Skeletal muscle cell (primary cell): ENCODE measurements around the gene ABCC1.
"Not testable (repeated sequence)": the region's sequence is repeated elsewhere in the genome, so short reads cannot be mapped to it uniquely, and the experiment has no call there.

Source experiments
- DNase-seq: peaks from one replicate; pipeline ENCODE4 v3.0.0-alpha.2; 2010; ENCODE audit warnings: low read depth
- H3K4me3 ChIP-seq: 2 replicates; pipeline ENCODE4 v1.5.1; 2011; ENCODE audit warnings: low read depth, mild to moderate bottlenecking, control low read depth, low read length, moderate library complexity

The ABCC1 gene

GRCh38 chr16:15942931-15943690 lies 6.3 kb upstream of the ABCC1 start:
- DNase-seq, result no peak
- H3K4me3 ChIP-seq, result no peak overlapping the region

GRCh38 chr16:15946257-15947044 lies 3.0 kb upstream of the ABCC1 start:
- DNase-seq, result peak; percentile 66
- no peak overlapping the region for H3K4me3 ChIP-seq

- DNase-seq, result no peak
- no peak overlapping the region for H3K4me3 ChIP-seq
Measured at GRCh38 chr16:15947983-15948509, 1.4 kb upstream of the ABCC1 start.

- peak overlapping the region; percentile 58 for H3K4me3 ChIP-seq
- no peak for DNase-seq
Measured at GRCh38 chr16:15948532-15949209, 745 bp upstream of the ABCC1 start.

- DNase-seq, result no peak
Measured at GRCh38 chr16:15950161-15950854, 892 bp downstream of the ABCC1 start.

GRCh38 chr16:15950869-15951268 lies 1.5 kb downstream of the ABCC1 start:
- H3K4me3 ChIP-seq, result peak overlapping the region; percentile 63
- no peak for DNase-seq

More at GRCh38 chr16:15950161-15950854, 892 bp downstream of the ABCC1 start:
- H3K4me3 ChIP-seq, result peak overlapping the region; percentile 63

- no peak overlapping the region for H3K4me3 ChIP-seq
- DNase-seq, result no peak
Measured at GRCh38 chr16:15951852-15952251, 2.4 kb downstream of the ABCC1 start.

GRCh38 chr16:15952265-15952711 lies 2.9 kb downstream of the ABCC1 start:
- DNase-seq, result no peak
- no peak overlapping the region for H3K4me3 ChIP-seq

GRCh38 chr16:15953477-15953876 lies 4.1 kb downstream of the ABCC1 start:
- no peak overlapping the region for H3K4me3 ChIP-seq
- DNase-seq, result no peak

- no peak for DNase-seq
- H3K4me3 ChIP-seq, result no peak overlapping the region
Measured at GRCh38 chr16:15953929-15954813, 4.8 kb downstream of the ABCC1 start.

- DNase-seq, result no peak
- no peak overlapping the region for H3K4me3 ChIP-seq
Measured at GRCh38 chr16:15954814-15955151, 5.4 kb downstream of the ABCC1 start.

- no peak overlapping the region for H3K4me3 ChIP-seq
- DNase-seq, result no peak
Measured at GRCh38 chr16:15955425-15955824, 6.0 kb downstream of the ABCC1 start.

- not testable (repeated sequence) for DNase-seq, H3K4me3 ChIP-seq
Measured at GRCh38 chr16:15956106-15956505, 6.7 kb downstream of the ABCC1 start.

- no peak for DNase-seq
- H3K4me3 ChIP-seq, result no peak overlapping the region
Measured at GRCh38 chr16:15958703-15959348, 9.4 kb downstream of the ABCC1 start.

GRCh38 chr16:15960124-15960971 lies 10.9 kb downstream of the ABCC1 start:
- DNase-seq, result no peak

GRCh38 chr16:15961060-15961511 lies 11.7 kb downstream of the ABCC1 start:
- no peak for DNase-seq
- H3K4me3 ChIP-seq, result no peak overlapping the region

More at GRCh38 chr16:15960124-15960971, 10.9 kb downstream of the ABCC1 start:
- H3K4me3 ChIP-seq, result no peak overlapping the region

- no peak for DNase-seq
- no peak overlapping the region for H3K4me3 ChIP-seq
Measured at GRCh38 chr16:15961571-15962090, 12.2 kb downstream of the ABCC1 start.
